GM23338 (cell line): ENCODE results near the gene ST6GALNAC6. TPM values are rescaled to one million over a fixed set of nuclear protein-coding genes. Genes with fewer than 3 reads are reported as not detected.

ENCODE experiments used
- ATAC-seq: fragments of 200-7000 bp; cut with Tn5 transposase; 3 replicates; pipeline ENCODE4 v1.9.1; 2020
- DNase-seq: peaks from one replicate; pipeline ENCODE4 v3.0.0-alpha.2; 2015; ENCODE audit warnings: low spot score
- H2AFZ ChIP-seq: fragments of 200-600 bp; sonication (generic); 2 replicates; pipeline ENCODE4 v1.8.0; 2016; ENCODE audit warnings: antibody characterized with exemption, mild to moderate bottlenecking, moderate library complexity
- H3F3A ChIP-seq: fragments of 200-600 bp; sonication (generic); replicated peaks from 2 replicates; pipeline ENCODE4 v1.8.0; 2017; ENCODE audit warnings: antibody characterized with exemption, mixed run types, low read depth
- H3K27ac ChIP-seq: fragments of 200-600 bp; sonication (generic); 2 replicates; pipeline ENCODE4 v1.6.1; 2016; ENCODE audit warnings: low read depth
- H3K27me3 ChIP-seq: fragments of 200-600 bp; sonication (generic); 2 replicates; pipeline ENCODE4 v1.8.0; 2016; ENCODE audit warnings: mild to moderate bottlenecking, mixed run types, moderate library complexity; ENCODE audit not compliant: insufficient read depth
- H3K36me3 ChIP-seq: fragments of 200-600 bp; sonication (generic); 2 replicates; pipeline ENCODE4 v1.8.0; 2016; ENCODE audit warnings: mild to moderate bottlenecking; ENCODE audit not compliant: insufficient read depth
- H3K4me1 ChIP-seq: fragments of 200-600 bp; sonication (generic); 2 replicates; pipeline ENCODE4 v1.8.0; 2016; ENCODE audit warnings: mild to moderate bottlenecking, moderate library complexity; ENCODE audit not compliant: insufficient read depth
- H3K4me2 ChIP-seq: fragments of 200-600 bp; sonication (generic); 2 replicates; pipeline ENCODE4 v1.7.1; 2017; ENCODE audit warnings: mixed run types
- H3K4me3 ChIP-seq: fragments of 200-600 bp; sonication (generic); 2 replicates; pipeline ENCODE4 v1.6.1; 2016; ENCODE audit warnings: mixed run types
- H3K79me2 ChIP-seq: fragments of 200-600 bp; sonication (generic); replicated peaks from 2 replicates; pipeline ENCODE4 v1.8.0; 2017; ENCODE audit warnings: mild to moderate bottlenecking; ENCODE audit not compliant: insufficient read depth
- H3K9me2 ChIP-seq: fragments of 200-600 bp; sonication (generic); 2 replicates; pipeline ENCODE4 v1.8.0; 2017; ENCODE audit not compliant: insufficient read depth
- H4K20me1 ChIP-seq: fragments of 200-600 bp; sonication (generic); replicated peaks from 2 replicates; pipeline ENCODE4 v1.8.0; 2017; ENCODE audit warnings: mild to moderate bottlenecking; ENCODE audit not compliant: insufficient read depth
- H3K27ac Mint-ChIP-seq: 2 replicates; pipeline ENCODE4 v1.8.0; 2020; ENCODE audit warnings: inconsistent platforms, mild to moderate bottlenecking, moderate library complexity, mixed read lengths
- H3K27me3 Mint-ChIP-seq: 3 replicates; pipeline ENCODE4 v1.8.0; 2022; ENCODE audit warnings: low read depth, mild to moderate bottlenecking, moderate library complexity, mixed read lengths, inconsistent platforms; ENCODE audit not compliant: insufficient read depth, poor library complexity
- H3K36me3 Mint-ChIP-seq: 3 replicates; pipeline ENCODE4 v1.8.0; 2021; ENCODE audit warnings: low read depth, mild to moderate bottlenecking, inconsistent platforms, moderate library complexity, mixed read lengths
- H3K4me1 Mint-ChIP-seq: 3 replicates; pipeline ENCODE4 v1.8.0; 2020; ENCODE audit warnings: mild to moderate bottlenecking, inconsistent platforms, mixed read lengths
- H3K4me3 Mint-ChIP-seq: 3 replicates; pipeline ENCODE4 v1.8.0; 2021; ENCODE audit warnings: moderate library complexity, mild to moderate bottlenecking, inconsistent platforms, mixed read lengths
- H3K9me3 Mint-ChIP-seq: 3 replicates; pipeline ENCODE4 v1.8.0; 2020; ENCODE audit warnings: moderate library complexity, mild to moderate bottlenecking, inconsistent platforms, mixed read lengths
- CREB1 ChIP-seq: fragments of 250-450 bp; sonication (Bioruptor Pico); IDR thresholded peaks from 2 replicates; pipeline ENCODE4 v1.5.0; 2020; ENCODE audit warnings: low read depth, mild to moderate bottlenecking, moderate library complexity
- ETS1 ChIP-seq: IDR thresholded peaks from 2 replicates; pipeline ENCODE4 v1.6.1; 2016; ENCODE audit warnings: antibody characterized with exemption
- EZH2 ChIP-seq: fragments of 200-600 bp; sonication (generic); IDR thresholded peaks from one replicate; pipeline ENCODE4 v1.8.0; 2017; ENCODE audit warnings: antibody characterized with exemption, mild to moderate bottlenecking, low read depth; ENCODE audit not compliant: unreplicated experiment
- EZH2phosphoT487 ChIP-seq: fragments of 200-600 bp; sonication (generic); IDR thresholded peaks from one replicate; pipeline ENCODE4 v1.8.1; 2018; ENCODE audit warnings: antibody characterized with exemption; ENCODE audit not compliant: unreplicated experiment
- JUNB ChIP-seq: IDR thresholded peaks from one replicate; pipeline ENCODE4 v1.6.1; 2016; ENCODE audit warnings: antibody characterized with exemption; ENCODE audit not compliant: unreplicated experiment
- NANOG ChIP-seq: IDR thresholded peaks from 2 replicates; pipeline ENCODE4 v1.6.1; 2016; ENCODE audit warnings: antibody characterized with exemption, borderline replicate concordance
- POLR2AphosphoS5 ChIP-seq: IDR thresholded peaks from 2 replicates; pipeline ENCODE4 v1.6.1; 2016; ENCODE audit warnings: antibody characterized with exemption, low read depth
- STAT1 ChIP-seq: IDR thresholded peaks from one replicate; pipeline ENCODE4 v1.6.1; 2016; ENCODE audit warnings: antibody characterized with exemption; ENCODE audit not compliant: unreplicated experiment
- ZNF114 ChIP-seq: fragments of 250-450 bp; sonication (Bioruptor Pico); IDR thresholded peaks from 2 replicates; pipeline ENCODE4 v1.5.0; 2020; ENCODE audit warnings: mild to moderate bottlenecking, moderate library complexity
- ZNF331 ChIP-seq: fragments of 250-450 bp; sonication (Bioruptor Pico); IDR thresholded peaks from 2 replicates; pipeline ENCODE4 v1.5.0; 2020; ENCODE audit warnings: low read depth, mild to moderate bottlenecking, moderate library complexity
- ZNF462 ChIP-seq: fragments of 250-450 bp; sonication (Bioruptor Pico); IDR thresholded peaks from 2 replicates; pipeline ENCODE4 v1.5.0; 2020; ENCODE audit warnings: mild to moderate bottlenecking, moderate library complexity
- polyA plus RNA-seq: library from polyadenylated mRNA; unstranded; fragments of >200 nt; fragmentation: Nextera tagmentation; extraction: Ambion mirVana; gene quantifications from 2 replicates; pipeline ENCODE4 v1.2.1, GENCODE V29; 2016
- total RNA-seq: library from RNA; depleted of rRNA; stranded (reverse); fragments of >200 nt; shearing (Covaris generic); gene quantifications from 2 replicates; pipeline ENCODE4 v1.2.3, GENCODE V29; 2014
- TF ChIP-seq, protein P1 (sequence below): IDR thresholded peaks from one replicate; pipeline ENCODE4 v1.6.1; 2018; ENCODE audit warnings: antibody characterized with exemption; ENCODE audit not compliant: unreplicated experiment
- TF ChIP-seq, protein P2 (sequence below), 2 experiments: fragments of 200-600 bp in 1 of 2; sonication (generic) in 1 of 2; conservative IDR thresholded peaks; 2 replicates each; pipeline versions ENCODE4 v1.5.1 to v1.6.1; 2016 to 2017; ENCODE audit warnings: antibody characterized with exemption in 2 of 2, low read depth in 2 of 2, mild to moderate bottlenecking in 2 of 2, moderate library complexity in 1 of 2

ST6GALNAC6 gene
- total and polyA plus RNA-seq, 2 experiments from 2014 or later, result 20.7 to 39.2 TPM

- Mint-ChIP-seq H3K4me1 (peaks cover 31% of the 10 kb centered on the region), H3K27me3 (peaks cover 29% of the 10 kb centered on the region), H3K27ac (no peak overlapping the region), H3K36me3 (peaks cover 7% of the 10 kb centered on the region; the same call in 1 of the 3 replicates), H3K9me3 (no peaks in the 10 kb centered on the region; the same call in 1 of the 3 replicates), H3K4me3 (peak overlapping the region; percentile 89)
- H3K4me3 ChIP-seq, result peak overlapping the region; percentile 77
- no peaks in the 10 kb centered on the region for H3K36me3 ChIP-seq
- H3K4me2 ChIP-seq, result peak overlapping the region; percentile 92
- ATAC-seq (no peak), DNase-seq (no peak)
- H2AFZ ChIP-seq, result no peak overlapping the region
- peaks cover 7% of the 10 kb centered on the region for H3K79me2 ChIP-seq
- no peak overlapping the region for H3K27ac ChIP-seq
- peaks cover 21% of the 10 kb centered on the region for H3K4me1 ChIP-seq
- H3F3A ChIP-seq, result peaks cover 13% of the 10 kb centered on the region
- H4K20me1 ChIP-seq, result peaks cover 8% of the 10 kb centered on the region
- no peaks in the 10 kb centered on the region for H3K27me3 ChIP-seq
- H3K9me2 ChIP-seq, result no peaks in the 10 kb centered on the region
- TF ChIP-seq, protein P1, sequence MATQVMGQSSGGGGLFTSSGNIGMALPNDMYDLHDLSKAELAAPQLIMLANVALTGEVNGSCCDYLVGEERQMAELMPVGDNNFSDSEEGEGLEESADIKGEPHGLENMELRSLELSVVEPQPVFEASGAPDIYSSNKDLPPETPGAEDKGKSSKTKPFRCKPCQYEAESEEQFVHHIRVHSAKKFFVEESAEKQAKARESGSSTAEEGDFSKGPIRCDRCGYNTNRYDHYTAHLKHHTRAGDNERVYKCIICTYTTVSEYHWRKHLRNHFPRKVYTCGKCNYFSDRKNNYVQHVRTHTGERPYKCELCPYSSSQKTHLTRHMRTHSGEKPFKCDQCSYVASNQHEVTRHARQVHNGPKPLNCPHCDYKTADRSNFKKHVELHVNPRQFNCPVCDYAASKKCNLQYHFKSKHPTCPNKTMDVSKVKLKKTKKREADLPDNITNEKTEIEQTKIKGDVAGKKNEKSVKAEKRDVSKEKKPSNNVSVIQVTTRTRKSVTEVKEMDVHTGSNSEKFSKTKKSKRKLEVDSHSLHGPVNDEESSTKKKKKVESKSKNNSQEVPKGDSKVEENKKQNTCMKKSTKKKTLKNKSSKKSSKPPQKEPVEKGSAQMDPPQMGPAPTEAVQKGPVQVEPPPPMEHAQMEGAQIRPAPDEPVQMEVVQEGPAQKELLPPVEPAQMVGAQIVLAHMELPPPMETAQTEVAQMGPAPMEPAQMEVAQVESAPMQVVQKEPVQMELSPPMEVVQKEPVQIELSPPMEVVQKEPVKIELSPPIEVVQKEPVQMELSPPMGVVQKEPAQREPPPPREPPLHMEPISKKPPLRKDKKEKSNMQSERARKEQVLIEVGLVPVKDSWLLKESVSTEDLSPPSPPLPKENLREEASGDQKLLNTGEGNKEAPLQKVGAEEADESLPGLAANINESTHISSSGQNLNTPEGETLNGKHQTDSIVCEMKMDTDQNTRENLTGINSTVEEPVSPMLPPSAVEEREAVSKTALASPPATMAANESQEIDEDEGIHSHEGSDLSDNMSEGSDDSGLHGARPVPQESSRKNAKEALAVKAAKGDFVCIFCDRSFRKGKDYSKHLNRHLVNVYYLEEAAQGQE, result no peak
- TF ChIP-seq POLR2AphosphoS5, result no peak
- TF ChIP-seq ETS1, result no peak
- TF ChIP-seq ZNF331 (CRISPR knock-in tag), result no peak
- no peak for TF ChIP-seq NANOG
- TF ChIP-seq ZNF462, result no peak
- no peak for TF ChIP-seq STAT1
- TF ChIP-seq ZNF114, result no peak
- TF ChIP-seq EZH2, result no peak
- no peak for TF ChIP-seq CREB1 (CRISPR knock-in tag)
- no peak for TF ChIP-seq EZH2phosphoT487
- TF ChIP-seq, protein P2, sequence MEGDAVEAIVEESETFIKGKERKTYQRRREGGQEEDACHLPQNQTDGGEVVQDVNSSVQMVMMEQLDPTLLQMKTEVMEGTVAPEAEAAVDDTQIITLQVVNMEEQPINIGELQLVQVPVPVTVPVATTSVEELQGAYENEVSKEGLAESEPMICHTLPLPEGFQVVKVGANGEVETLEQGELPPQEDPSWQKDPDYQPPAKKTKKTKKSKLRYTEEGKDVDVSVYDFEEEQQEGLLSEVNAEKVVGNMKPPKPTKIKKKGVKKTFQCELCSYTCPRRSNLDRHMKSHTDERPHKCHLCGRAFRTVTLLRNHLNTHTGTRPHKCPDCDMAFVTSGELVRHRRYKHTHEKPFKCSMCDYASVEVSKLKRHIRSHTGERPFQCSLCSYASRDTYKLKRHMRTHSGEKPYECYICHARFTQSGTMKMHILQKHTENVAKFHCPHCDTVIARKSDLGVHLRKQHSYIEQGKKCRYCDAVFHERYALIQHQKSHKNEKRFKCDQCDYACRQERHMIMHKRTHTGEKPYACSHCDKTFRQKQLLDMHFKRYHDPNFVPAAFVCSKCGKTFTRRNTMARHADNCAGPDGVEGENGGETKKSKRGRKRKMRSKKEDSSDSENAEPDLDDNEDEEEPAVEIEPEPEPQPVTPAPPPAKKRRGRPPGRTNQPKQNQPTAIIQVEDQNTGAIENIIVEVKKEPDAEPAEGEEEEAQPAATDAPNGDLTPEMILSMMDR (conservative IDR thresholded peaks at IDR 0.05; ENCODE audit: low read depth in 2 of 2), result no peak
- no peak for TF ChIP-seq JUNB
These were observed 37.0 kb upstream of the ST6GALNAC6 start for GRCh38 chr9:127936347-127936852.
